Parathyroid adenoma (tissue), 2 donors: Measurements from ENCODE around the gene CASTOR1.

Experiments used
- H2AFZ ChIP-seq: fragments of 300-600 bp; sonication (generic); one replicate; pipeline ENCODE4 v1.7.0; 2017; ENCODE audit warnings: antibody characterized with exemption, mild to moderate bottlenecking
- H3K27ac ChIP-seq: fragments of 300-600 bp; sonication (generic); one replicate; pipeline ENCODE4 v1.7.0; 2017
- H3K27me3 ChIP-seq: fragments of 300-600 bp; sonication (generic); one replicate; pipeline ENCODE4 v1.7.0; 2017; ENCODE audit warnings: low read length; ENCODE audit not compliant: control insufficient read depth, insufficient read depth
- H3K36me3 ChIP-seq: fragments of 300-600 bp; sonication (generic); one replicate; pipeline ENCODE4 v1.7.0; 2017; ENCODE audit warnings: low read length; ENCODE audit not compliant: control insufficient read depth, insufficient read depth
- H3K4me1 ChIP-seq: fragments of 300-600 bp; sonication (generic); one replicate; pipeline ENCODE4 v1.7.0; 2017; ENCODE audit warnings: control low read depth
- H3K4me2 ChIP-seq: fragments of 300-600 bp; sonication (generic); one replicate; pipeline ENCODE4 v1.7.0; 2017; ENCODE audit warnings: low read length
- H3K4me3 ChIP-seq: fragments of 300-600 bp; sonication (generic); one replicate; pipeline ENCODE4 v1.7.0; 2017; ENCODE audit warnings: low read depth, low read length
- H3K79me2 ChIP-seq: fragments of 300-600 bp; sonication (generic); one replicate; pipeline ENCODE4 v1.7.0; 2017; ENCODE audit warnings: control low read depth
- H3K9ac ChIP-seq: fragments of 300-600 bp; sonication (generic); one replicate; pipeline ENCODE4 v1.7.0; 2017; ENCODE audit warnings: mild to moderate bottlenecking
- H3K9me3 ChIP-seq: fragments of 300-600 bp; sonication (generic); one replicate; pipeline ENCODE4 v1.7.0; 2017; ENCODE audit warnings: low read length; ENCODE audit not compliant: control insufficient read depth
- CTCF ChIP-seq: fragments of 300-600 bp; sonication (generic); IDR thresholded peaks from one replicate; pipeline ENCODE4 v1.7.0; 2017; ENCODE audit warnings: antibody characterized with exemption, mild to moderate bottlenecking
- donor health status: primary hyperparathyroidism.

CASTOR1 gene

DNA sequence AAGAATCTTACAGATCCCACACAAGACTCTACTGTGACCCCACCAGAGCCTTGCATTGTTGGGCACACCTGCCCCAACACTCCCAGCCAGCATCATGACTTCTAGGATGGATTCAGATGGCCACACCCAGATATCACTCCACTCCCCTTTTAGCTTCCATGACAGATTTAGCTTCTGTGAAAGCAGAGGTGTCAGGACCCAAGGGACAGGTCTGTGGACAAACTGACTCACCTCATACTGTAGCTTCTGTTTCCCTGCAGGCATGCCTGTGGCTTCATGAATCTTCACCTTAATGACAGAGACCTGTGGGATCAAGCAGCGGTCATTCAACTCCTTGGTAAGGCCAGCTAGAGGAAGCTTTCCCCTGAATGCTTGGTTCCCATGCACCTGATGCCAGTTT, 45.9 kb upstream of the CASTOR1 start:
- H3K27me3 ChIP-seq = no peaks in the 10 kb centered on the region
- no peak overlapping the region for H2AFZ ChIP-seq
- H3K4me3 ChIP-seq = no peak overlapping the region
- no peaks in the 10 kb centered on the region for H3K9me3 ChIP-seq
- H3K79me2 ChIP-seq = no peaks in the 10 kb centered on the region
- no peak overlapping the region for H3K4me2 ChIP-seq
- no peak overlapping the region for H3K9ac ChIP-seq
- no peak overlapping the region for H3K27ac ChIP-seq
- H3K36me3 ChIP-seq = no peaks in the 10 kb centered on the region
- H3K4me1 ChIP-seq = no peaks in the 10 kb centered on the region
- no peak for TF ChIP-seq CTCF

DNA sequence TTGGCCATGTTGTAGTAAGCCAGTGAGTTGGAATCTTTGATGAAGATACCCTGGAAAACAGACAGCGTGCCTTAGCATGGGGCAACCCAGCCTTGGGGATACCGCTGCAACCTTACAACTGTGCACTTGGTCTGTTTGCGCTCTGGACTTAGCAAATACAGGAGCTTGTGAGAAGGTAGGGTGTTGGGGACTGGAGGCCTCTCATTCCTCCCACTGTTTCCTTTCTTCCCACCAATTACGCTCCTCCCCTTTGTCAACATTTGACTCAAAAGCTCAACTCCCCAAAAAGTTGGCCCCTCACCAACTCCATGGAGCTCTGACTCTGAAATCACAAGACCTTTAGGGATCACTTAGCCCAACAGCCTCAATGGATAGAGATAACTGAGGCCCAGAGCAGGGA, 45.3 kb upstream of the CASTOR1 start:
- H3K27me3 ChIP-seq = no peaks in the 10 kb centered on the region
- H3K4me1 ChIP-seq = no peaks in the 10 kb centered on the region
- H3K27ac ChIP-seq = no peak overlapping the region
- no peak overlapping the region for H3K9ac ChIP-seq
- H3K4me2 ChIP-seq = no peak overlapping the region
- no peak for TF ChIP-seq CTCF
- no peaks in the 10 kb centered on the region for H3K9me3 ChIP-seq
- no peaks in the 10 kb centered on the region for H3K36me3 ChIP-seq
- H2AFZ ChIP-seq = no peak overlapping the region
- H3K4me3 ChIP-seq = no peak overlapping the region
- H3K79me2 ChIP-seq = no peaks in the 10 kb centered on the region

DNA sequence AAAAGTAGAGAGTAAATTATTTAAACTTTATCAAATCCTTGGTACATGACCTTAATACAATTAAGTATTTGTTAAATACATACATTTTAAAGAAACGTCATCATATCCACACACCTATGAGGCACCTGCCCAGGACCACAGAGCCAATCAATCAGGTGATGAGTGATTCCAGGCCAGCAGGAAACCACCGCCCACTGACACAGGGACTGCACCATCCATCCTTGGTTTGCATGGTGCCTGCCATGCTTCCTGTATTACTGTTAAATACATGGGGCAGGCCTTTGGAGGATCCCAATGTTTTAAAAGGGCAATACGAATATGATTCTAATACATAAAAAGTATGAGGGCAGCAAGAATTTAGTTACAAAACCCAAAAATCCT, 44.4 kb upstream of the CASTOR1 start:
- Histone ChIP-seq H2AFZ (no peak overlapping the region), H3K27me3 (no peaks in the 10 kb centered on the region), H3K4me2 (no peak overlapping the region), H3K9me3 (no peaks in the 10 kb centered on the region), H3K36me3 (no peaks in the 10 kb centered on the region), H3K79me2 (no peaks in the 10 kb centered on the region), H3K9ac (no peak overlapping the region), H3K4me1 (no peaks in the 10 kb centered on the region), H3K4me3 (no peak overlapping the region), H3K27ac (no peak overlapping the region)
- no peak for TF ChIP-seq CTCF

- Histone ChIP-seq H3K27me3 (no peaks in the 10 kb centered on the region), H3K4me2 (no peak overlapping the region), H3K27ac (no peak overlapping the region), H3K4me1 (no peaks in the 10 kb centered on the region), H3K79me2 (no peaks in the 10 kb centered on the region), H2AFZ (no peak overlapping the region), H3K9me3 (no peaks in the 10 kb centered on the region), H3K4me3 (no peak overlapping the region), H3K36me3 (no peaks in the 10 kb centered on the region), H3K9ac (no peak overlapping the region)
- TF ChIP-seq CTCF = no peak
Observed at GRCh38 chr22:30332994-30333706, 43.8 kb upstream of the CASTOR1 start.

DNA sequence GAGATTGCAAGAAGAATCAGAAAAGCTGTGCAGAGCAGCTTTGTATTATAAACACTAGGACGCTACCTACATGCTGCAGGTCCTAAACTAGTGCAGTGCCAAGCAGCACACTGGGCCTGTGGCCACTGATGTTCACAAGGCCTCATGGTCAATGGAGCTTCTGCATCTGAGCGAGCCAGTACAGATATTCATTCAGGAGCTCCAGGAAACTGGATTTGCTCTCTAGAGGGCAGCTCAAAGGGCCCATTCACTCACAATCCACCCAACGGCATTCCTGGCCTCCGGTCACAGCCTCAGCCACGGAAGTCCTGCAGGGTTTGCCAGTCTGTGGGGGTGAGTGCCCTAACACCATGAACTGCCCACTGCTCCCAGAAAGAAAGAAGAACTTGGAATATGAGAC, 43.2 kb upstream of the CASTOR1 start:
- Histone ChIP-seq H3K36me3 (no peaks in the 10 kb centered on the region), H3K27ac (no peak overlapping the region), H3K4me3 (no peak overlapping the region), H3K4me1 (no peaks in the 10 kb centered on the region), H3K4me2 (no peak overlapping the region), H2AFZ (no peak overlapping the region), H3K9me3 (no peaks in the 10 kb centered on the region), H3K79me2 (no peaks in the 10 kb centered on the region), H3K9ac (no peak overlapping the region), H3K27me3 (no peaks in the 10 kb centered on the region)
- TF ChIP-seq CTCF = no peak
